Large intestine (tissue), 3 donors: ENCODE results near the gene MSRB3. TPM values are rescaled to one million over a fixed set of nuclear protein-coding genes. Genes with fewer than 3 reads are reported as not detected.

ENCODE experiments used
- DNase-seq, 2 donors: peaks; one replicate each; pipeline versions ENCODE4 v3.0.0 to v3.0.0-alpha.2; 2013
- H3K27ac ChIP-seq: one replicate; pipeline ENCODE4 v1.5.1; 2013; ENCODE audit warnings: low read length
- H3K27me3 ChIP-seq: 2 replicates; pipeline ENCODE4 v1.6.1; 2013; ENCODE audit warnings: low read length; ENCODE audit not compliant: control insufficient read depth, insufficient read depth
- H3K36me3 ChIP-seq: 2 replicates; pipeline ENCODE4 v1.6.1; 2013; ENCODE audit warnings: low read length; ENCODE audit not compliant: control insufficient read depth, insufficient read depth
- H3K4me1 ChIP-seq: one replicate; pipeline ENCODE4 v1.6.1; 2013; ENCODE audit warnings: low read length; ENCODE audit not compliant: control insufficient read depth, insufficient read depth
- H3K4me3 ChIP-seq: one replicate; pipeline ENCODE4 v1.5.1; 2013; ENCODE audit warnings: low read length
- H3K9me3 ChIP-seq: one replicate; pipeline ENCODE4 v1.6.1; 2013; ENCODE audit warnings: mild to moderate bottlenecking, low read depth, low read length, moderate library complexity; ENCODE audit not compliant: control insufficient read depth
- WGBS: methylation state at CpG from one replicate; pipeline ENCODE4 v1.1.5; 2013; ENCODE audit warnings: low lambda C conversion rate; ENCODE audit not compliant: insufficient coverage; 5-methylcytosine and 5-hydroxymethylcytosine counted together
- polyA plus RNA-seq: library from polyadenylated mRNA; unstranded; fragments of 120-200 nt; gene quantifications from one replicate; pipeline ENCODE4 v1.2.1, GENCODE V29; 2013

The MSRB3 gene
- polyA plus RNA-seq, 1 donor, result 23.1 TPM

GRCh38 chr12:65335021-65335714, 56.7 kb downstream of the MSRB3 start:
- Histone ChIP-seq H3K4me3 (no peak overlapping the region), H3K9me3 (no peaks in the 10 kb centered on the region), H3K27me3 (no peaks in the 10 kb centered on the region), H3K4me1 (peaks cover 10% of the 10 kb centered on the region), H3K36me3 (no peaks in the 10 kb centered on the region), H3K27ac (peak overlapping the region; percentile 32)
- DNase-seq, result peak; percentile 78 to 90
- 20% methylated on average over 1 of the region's 5 CpGs for WGBS

- no peak overlapping the region for H3K27ac ChIP-seq
- 86% methylated on average over 1 of the region's 1 CpG for WGBS
- DNase-seq, result no peak
- H3K4me3 ChIP-seq, result no peak overlapping the region
- no peaks in the 10 kb centered on the region for H3K9me3 ChIP-seq
- H3K4me1 ChIP-seq, result peaks cover 10% of the 10 kb centered on the region
- no peaks in the 10 kb centered on the region for H3K36me3 ChIP-seq
- H3K27me3 ChIP-seq, result no peaks in the 10 kb centered on the region
Observed at GRCh38 chr12:65335981-65336380, 57.5 kb downstream of the MSRB3 start.

- no CpG with 5 or more reads among the region's 1 CpG for WGBS
Observed at GRCh38 chr12:65339161-65339560, 60.7 kb downstream of the MSRB3 start.

GRCh38 chr12:65343230-65343629, 64.7 kb downstream of the MSRB3 start:
- 100% methylated on average over 1 of the region's 3 CpGs for WGBS

More at GRCh38 chr12:65339161-65339560, 60.7 kb downstream of the MSRB3 start:
- Histone ChIP-seq H3K27ac (no peak overlapping the region), H3K4me3 (no peak overlapping the region), H3K9me3 (no peaks in the 10 kb centered on the region), H3K4me1 (peaks cover 10% of the 10 kb centered on the region), H3K36me3 (no peaks in the 10 kb centered on the region), H3K27me3 (no peaks in the 10 kb centered on the region)
- DNase-seq, result no peak

GRCh38 chr12:65343801-65344200, 65.3 kb downstream of the MSRB3 start:
- Histone ChIP-seq H3K36me3 (no peaks in the 10 kb centered on the region), H3K27me3 (no peaks in the 10 kb centered on the region), H3K9me3 (no peaks in the 10 kb centered on the region), H3K4me3 (no peak overlapping the region), H3K27ac (no peak overlapping the region), H3K4me1 (no peaks in the 10 kb centered on the region)
- 40% methylated on average over 1 of the region's 1 CpG for WGBS
- DNase-seq, result no peak

More at GRCh38 chr12:65343230-65343629, 64.7 kb downstream of the MSRB3 start:
- Histone ChIP-seq H3K4me3 (no peak overlapping the region), H3K27ac (no peak overlapping the region), H3K27me3 (no peaks in the 10 kb centered on the region), H3K4me1 (no peaks in the 10 kb centered on the region), H3K36me3 (no peaks in the 10 kb centered on the region), H3K9me3 (no peaks in the 10 kb centered on the region)
- DNase-seq, result no peak

GRCh38 chr12:65355461-65355860, 77.0 kb downstream of the MSRB3 start:
- no peaks in the 10 kb centered on the region for H3K36me3 ChIP-seq
- peak in 1 of 2 donors; percentile 45 for DNase-seq
- H3K27me3 ChIP-seq, result no peaks in the 10 kb centered on the region
- H3K9me3 ChIP-seq, result no peaks in the 10 kb centered on the region
- 65% methylated on average over 2 of the region's 3 CpGs for WGBS
- H3K27ac ChIP-seq, result no peak overlapping the region
- no peaks in the 10 kb centered on the region for H3K4me1 ChIP-seq
- H3K4me3 ChIP-seq, result no peak overlapping the region

- H3K27ac ChIP-seq, result no peak overlapping the region
- H3K27me3 ChIP-seq, result no peaks in the 10 kb centered on the region
- H3K36me3 ChIP-seq, result no peaks in the 10 kb centered on the region
- no peak for DNase-seq
- H3K9me3 ChIP-seq, result no peaks in the 10 kb centered on the region
- WGBS, result 86% methylated on average over 1 of the region's 4 CpGs
- no peaks in the 10 kb centered on the region for H3K4me1 ChIP-seq
- no peak overlapping the region for H3K4me3 ChIP-seq
Observed at GRCh38 chr12:65362234-65363031, 84.0 kb downstream of the MSRB3 start.

GRCh38 chr12:65364046-65364445, 85.6 kb downstream of the MSRB3 start:
- no peaks in the 10 kb centered on the region for H3K9me3 ChIP-seq
- H3K27ac ChIP-seq, result no peak overlapping the region
- WGBS, result 100% methylated on average over 1 of the region's 1 CpG
- no peaks in the 10 kb centered on the region for H3K4me1 ChIP-seq
- H3K4me3 ChIP-seq, result no peak overlapping the region
- DNase-seq, result no peak
- H3K36me3 ChIP-seq, result no peaks in the 10 kb centered on the region
- H3K27me3 ChIP-seq, result no peaks in the 10 kb centered on the region

GRCh38 chr12:65367396-65367795, 88.9 kb downstream of the MSRB3 start:
- Histone ChIP-seq H3K4me1 (no peaks in the 10 kb centered on the region), H3K36me3 (no peaks in the 10 kb centered on the region), H3K27ac (no peak overlapping the region)

GRCh38 chr12:65368055-65368454, 89.6 kb downstream of the MSRB3 start:
- Histone ChIP-seq H3K36me3 (no peaks in the 10 kb centered on the region), H3K27ac (no peak overlapping the region), H3K4me3 (no peak overlapping the region), H3K27me3 (no peaks in the 10 kb centered on the region), H3K9me3 (no peaks in the 10 kb centered on the region), H3K4me1 (no peaks in the 10 kb centered on the region)
- WGBS, result no CpG with 5 or more reads among the region's 4 CpGs
- no peak for DNase-seq

More at GRCh38 chr12:65367396-65367795, 88.9 kb downstream of the MSRB3 start:
- no peak for DNase-seq
- H3K4me3 ChIP-seq, result no peak overlapping the region
- no peaks in the 10 kb centered on the region for H3K27me3 ChIP-seq
- H3K9me3 ChIP-seq, result no peaks in the 10 kb centered on the region
